SU-DHL-6 (cell line): ENCODE results near the gene BRD3OS.

ENCODE experiments used
- CTCF ChIP-seq: fragments of 200-600 bp; sonication (generic); IDR thresholded peaks from one replicate; pipeline ENCODE4 v1.5.1; 2017; ENCODE audit warnings: antibody characterized with exemption, mild to moderate bottlenecking, low read length, moderate library complexity; ENCODE audit not compliant: insufficient read depth, poor library complexity, severe bottlenecking
- EZH2phosphoT487 ChIP-seq: fragments of 200-600 bp; sonication (generic), shearing (Covaris generic); conservative IDR thresholded peaks from 2 replicates; pipeline ENCODE4 v1.6.1; 2018; ENCODE audit warnings: mild to moderate bottlenecking, antibody characterized with exemption, low read length, moderate library complexity, mixed read lengths

- TF ChIP-seq CTCF = no peak
- TF ChIP-seq EZH2phosphoT487 = no peak
Measured at GRCh38 chr9:134057751-134058701, 32.7 kb downstream of the BRD3OS start.
